HFFc6 (cell line): ENCODE results near the gene ARGLU1. TPM values are rescaled to one million over a fixed set of nuclear protein-coding genes. Genes with fewer than 3 reads are reported as not detected.

Experiments
- DNase-seq: peaks from one replicate; pipeline ENCODE4 v3.0.0-alpha.2; 2018
- H3K27ac Mint-ChIP-seq: 2 replicates; pipeline ENCODE4 v1.8.0; 2020; ENCODE audit warnings: mild to moderate bottlenecking, mixed read lengths
- H3K27me3 Mint-ChIP-seq: 2 replicates; pipeline ENCODE4 v1.8.0; 2021; ENCODE audit warnings: mild to moderate bottlenecking, moderate library complexity, mixed read lengths; ENCODE audit not compliant: insufficient read depth
- H3K36me3 Mint-ChIP-seq: 2 replicates; pipeline ENCODE4 v1.8.0; 2021; ENCODE audit warnings: low read depth, mixed read lengths
- H3K4me1 Mint-ChIP-seq: 2 replicates; pipeline ENCODE4 v1.8.0; 2020; ENCODE audit warnings: low read depth, mixed read lengths
- H3K4me3 Mint-ChIP-seq: 2 replicates; pipeline ENCODE4 v1.8.0; 2020; ENCODE audit warnings: mild to moderate bottlenecking, moderate library complexity, mixed read lengths
- H3K9me3 Mint-ChIP-seq: 2 replicates; pipeline ENCODE4 v1.8.0; 2020; ENCODE audit warnings: mild to moderate bottlenecking, mixed read lengths
- CTCF ChIP-seq: fragments of 200-600 bp; sonication (generic); IDR thresholded peaks from 2 replicates; pipeline ENCODE4 v1.5.0; 2021; ENCODE audit warnings: antibody characterized with exemption, mild to moderate bottlenecking
- total RNA-seq, 6 experiments: library from RNA; stranded (reverse); fragmentation: NEBNext Ultra II Directional; extraction: Animal tissue kit (Norgen Biotek cat#: 25700); gene quantifications; 2 replicates in 1 of 6; 3 replicates in 5 of 6; pipeline ENCODE4 v1.2.3, GENCODE V29; 2021

The ARGLU1 gene
- total RNA-seq, 6 experiments from 2014 or later: 30.3 to 39.4 (median 38.0) TPM

- no peak for DNase-seq
- Mint-ChIP-seq H3K9me3 (no peaks in the 10 kb centered on the region), H3K4me1 (peaks cover 11% of the 10 kb centered on the region; the same call in 1 of the 2 replicates), H3K36me3 (peaks cover 30% of the 10 kb centered on the region; the same call in 1 of the 2 replicates), H3K4me3 (no peak overlapping the region), H3K27ac (no peak overlapping the region), H3K27me3 (no peaks in the 10 kb centered on the region; the same call in 1 of the 2 replicates)
- no peak for TF ChIP-seq CTCF
These were observed 74.3 kb downstream of the ARGLU1 start for GRCh38 chr13:106493533-106494220.

GRCh38 chr13:106492588-106493475 lies 75.1 kb downstream of the ARGLU1 start:
- Mint-ChIP-seq H3K27ac (no peak overlapping the region), H3K27me3 (no peaks in the 10 kb centered on the region; the same call in 1 of the 2 replicates), H3K4me1 (peaks cover 2% of the 10 kb centered on the region; the same call in 1 of the 2 replicates), H3K9me3 (no peaks in the 10 kb centered on the region), H3K4me3 (no peak overlapping the region), H3K36me3 (peaks cover 30% of the 10 kb centered on the region; the same call in 1 of the 2 replicates)
- TF ChIP-seq CTCF: no peak
- DNase-seq: no peak

- H3K36me3 Mint-ChIP-seq: peaks cover 30% of the 10 kb centered on the region; the same call in 1 of the 2 replicates
- H3K4me3 Mint-ChIP-seq: no peak overlapping the region
- no peak for TF ChIP-seq CTCF
- no peaks in the 10 kb centered on the region for H3K9me3 Mint-ChIP-seq
- no peak for DNase-seq
- no peaks in the 10 kb centered on the region for H3K4me1 Mint-ChIP-seq
- no peak overlapping the region for H3K27ac Mint-ChIP-seq
- H3K27me3 Mint-ChIP-seq: no peaks in the 10 kb centered on the region; the same call in 1 of the 2 replicates
These were observed 75.9 kb downstream of the ARGLU1 start for GRCh38 chr13:106491928-106492587.

Other genes with a start within 250 kb of the ARGLU1 start
- gene EFNB2, start 32.5 kb downstream of the ARGLU1 start, total RNA-seq: 10 to 100 TPM in 5 of 6 experiments, 1 to 10 TPM in 1; 8.1 to 32.5 (median 30.6) TPM